C1 segment of cervical spinal cord (tissue), 14 donors: Measurements from ENCODE around the gene MGAT5.

ENCODE experiments used
- DNase-seq, 14 donors: peaks; one replicate each; lab custom pipeline; 2025; lab: John Stamatoyannopoulos, UW

The MGAT5 gene

GRCh38 chr2:134395779-134396178, 141.9 kb downstream of the MGAT5 start:
- no peak for DNase-seq

DNA sequence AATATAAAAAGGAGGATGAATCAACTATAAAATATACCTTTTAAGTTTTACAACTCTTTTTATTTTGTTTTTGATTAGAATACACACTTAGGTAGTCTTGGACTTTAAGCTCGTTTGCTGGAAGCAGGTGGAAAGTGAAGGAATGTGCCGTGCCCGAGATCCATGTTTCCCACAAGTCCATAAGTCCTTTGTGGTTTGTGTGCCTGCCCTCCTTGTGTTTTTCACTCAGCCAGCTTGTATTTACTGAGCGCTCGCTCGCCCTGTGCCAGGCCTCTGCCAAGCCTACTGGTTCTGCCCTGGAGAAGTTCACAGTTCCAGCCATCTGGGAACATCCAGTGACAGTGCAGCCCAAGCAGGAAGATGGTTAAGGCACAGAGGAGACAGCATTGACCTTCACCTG, 142.6 kb downstream of the MGAT5 start:
- peak in 2 of 14 donors; percentile 13 to 18 for DNase-seq

GRCh38 chr2:134397146-134397896, 143.4 kb downstream of the MGAT5 start:
- no peak for DNase-seq

DNA sequence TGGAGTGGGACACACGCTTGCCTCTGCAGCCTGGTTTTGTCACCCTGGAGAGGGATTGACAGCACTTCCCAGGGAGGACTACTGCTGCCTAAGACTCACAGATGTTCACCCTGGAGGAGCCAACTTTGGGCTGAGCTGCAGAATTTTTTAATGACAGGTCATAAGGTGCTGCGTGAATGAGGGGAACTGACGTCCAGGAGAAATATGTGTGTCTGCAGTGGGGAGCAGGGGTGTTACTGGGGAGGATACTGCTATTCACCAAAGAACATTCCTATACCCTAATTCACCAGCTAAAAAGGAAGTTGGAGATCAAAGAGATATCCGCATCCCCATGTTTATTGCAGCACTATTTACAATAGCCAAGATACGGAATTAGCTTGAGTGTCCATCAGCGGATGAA, 144.4 kb downstream of the MGAT5 start:
- DNase-seq = no peak

GRCh38 chr2:134399096-134399495, 145.2 kb downstream of the MGAT5 start:
- no peak for DNase-seq

DNA sequence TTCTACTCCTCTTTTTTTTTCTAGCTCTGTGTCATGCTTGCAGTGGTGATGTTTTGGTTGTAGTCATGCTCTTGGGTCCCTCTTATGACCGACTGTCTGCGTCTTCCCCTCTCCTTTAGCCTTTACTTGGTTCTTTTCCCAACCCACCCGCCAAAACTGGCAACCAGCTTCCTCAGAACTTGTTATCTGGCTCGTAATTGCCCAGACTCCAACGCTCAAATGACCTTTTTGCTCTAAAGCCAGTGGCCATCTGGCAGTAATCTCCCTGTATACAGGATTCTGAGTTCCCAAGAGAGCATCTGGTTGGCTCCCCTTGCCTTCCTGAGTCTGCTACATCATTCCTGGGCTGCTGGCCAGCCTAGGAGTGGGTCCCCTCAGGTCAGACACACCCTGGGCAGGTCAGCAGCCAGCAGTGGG, 147.2 kb downstream of the MGAT5 start:
- no peak for DNase-seq

GRCh38 chr2:134401789-134402188, 147.9 kb downstream of the MGAT5 start:
- no peak for DNase-seq

- DNase-seq = no peak
These were observed 148.5 kb downstream of the MGAT5 start for GRCh38 chr2:134402410-134402809.

DNA sequence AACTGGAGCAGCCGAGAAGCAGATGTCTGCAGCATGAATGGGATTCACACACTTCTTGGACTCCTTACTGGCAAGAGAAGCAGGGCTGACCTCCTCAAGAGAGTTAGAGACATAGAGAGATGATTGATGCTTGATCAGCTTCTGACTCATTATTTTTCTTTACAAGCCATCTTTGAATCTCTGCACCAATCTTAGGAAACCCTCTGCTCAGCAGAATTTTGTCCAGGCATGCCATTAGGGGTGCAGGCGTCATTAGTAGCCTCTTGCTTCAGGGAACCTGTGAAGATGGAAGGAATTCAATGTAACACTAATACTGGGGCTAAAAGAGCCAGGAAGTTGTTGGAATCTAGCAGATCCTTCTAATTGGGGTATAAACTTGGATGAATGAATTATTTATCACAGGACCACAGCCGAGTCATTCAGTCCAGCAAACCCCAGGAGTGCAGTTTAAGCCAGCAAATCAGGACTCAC, 151.8 kb downstream of the MGAT5 start:
- DNase-seq = no peak

GRCh38 chr2:134406311-134406710, 152.4 kb downstream of the MGAT5 start:
- DNase-seq = no peak

- no peak for DNase-seq
These were observed 152.9 kb downstream of the MGAT5 start for GRCh38 chr2:134406736-134407135.

GRCh38 chr2:134407154-134407890, 153.4 kb downstream of the MGAT5 start:
- DNase-seq = no peak

GRCh38 chr2:134408386-134408785, 154.5 kb downstream of the MGAT5 start:
- no peak for DNase-seq

DNA sequence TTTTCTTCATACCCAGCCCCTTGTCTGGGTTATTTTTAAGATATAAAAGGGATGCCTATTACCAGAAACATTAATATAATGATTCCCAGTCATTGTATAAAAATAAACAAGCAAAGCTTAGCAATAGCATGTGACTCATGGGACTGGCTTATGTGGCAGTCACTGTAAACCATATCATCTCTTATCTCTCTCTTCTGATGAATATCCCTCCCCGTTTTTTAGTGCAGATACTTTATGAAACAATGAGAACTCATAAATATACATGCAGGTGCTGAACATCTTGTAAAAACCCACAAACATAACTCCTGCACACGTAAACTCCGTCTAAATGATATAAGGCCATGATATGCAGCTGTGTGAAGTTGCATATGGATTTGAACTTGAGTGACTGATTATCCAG, 154.9 kb downstream of the MGAT5 start:
- no peak for DNase-seq

DNA sequence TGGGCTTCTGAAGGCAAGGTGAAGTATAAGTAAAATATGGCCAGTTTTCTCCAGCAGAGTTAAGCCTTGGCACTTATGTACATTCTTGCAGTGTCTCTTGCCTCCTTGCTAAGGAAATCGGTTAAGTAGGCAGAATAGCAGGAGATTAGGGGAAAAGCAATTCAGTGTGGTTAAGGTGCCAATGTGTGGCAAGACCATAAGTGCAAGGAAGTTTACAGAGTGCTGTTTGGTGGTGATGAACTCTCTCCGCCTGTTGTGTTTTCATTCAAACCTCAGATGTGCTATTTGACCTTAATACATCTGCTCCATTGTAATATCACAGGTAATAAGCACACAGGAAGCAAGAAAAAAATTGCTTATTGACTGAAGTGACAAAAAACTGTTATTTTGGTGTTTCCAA, 156.1 kb downstream of the MGAT5 start:
- DNase-seq = no peak

DNA sequence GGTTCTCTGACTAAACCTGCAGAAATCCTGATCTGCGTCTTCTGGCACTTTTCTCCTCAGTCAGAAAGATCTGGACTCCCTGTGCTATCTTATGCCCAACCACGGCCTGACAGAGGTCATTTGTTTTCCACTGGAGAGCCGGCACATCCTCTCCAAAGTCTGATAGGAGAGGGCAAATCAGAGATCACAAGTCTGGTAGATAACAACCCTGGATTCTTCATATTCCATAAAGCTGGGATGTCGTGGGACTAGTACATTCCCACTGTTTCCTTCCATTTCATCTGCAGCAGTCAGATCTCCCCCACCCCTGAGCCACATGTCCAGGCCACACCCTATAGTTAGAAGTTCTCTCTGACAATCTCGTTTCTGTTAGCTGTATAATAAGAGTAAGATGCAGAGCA, 157.0 kb downstream of the MGAT5 start:
- DNase-seq = peak in 2 of 14 donors; percentile 22 to 38

DNA sequence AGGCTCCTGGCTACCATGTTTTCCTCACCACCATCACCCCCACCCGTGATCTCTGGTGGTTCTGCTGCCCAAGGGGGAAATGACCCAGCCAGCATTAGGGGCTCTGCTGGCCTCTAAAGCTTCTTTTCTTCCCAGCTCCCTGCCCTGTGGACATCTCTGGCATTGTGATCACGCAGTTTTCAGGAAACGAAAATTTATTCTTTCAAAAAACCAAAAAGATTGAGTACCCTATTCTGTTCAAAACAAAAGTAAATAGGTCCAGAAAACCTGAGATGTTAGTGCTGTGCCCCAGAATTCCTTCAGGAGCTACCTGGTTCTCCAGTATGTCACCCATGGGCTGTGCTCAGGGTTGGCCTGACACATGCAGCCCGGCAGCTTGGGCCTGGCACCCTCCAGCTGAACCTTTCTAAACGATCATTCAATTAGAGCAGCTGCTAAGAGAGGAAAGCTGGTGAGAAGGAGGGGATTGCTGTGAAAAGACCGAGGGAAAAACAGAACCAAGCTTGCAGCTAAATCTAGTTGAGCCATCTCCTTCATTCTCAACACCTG, 157.5 kb downstream of the MGAT5 start:
- peak in 3 of 14 donors; percentile 31 to 76 (median 43) for DNase-seq

- peak in 12 of 14 donors; percentile 59 to 90 (median 74) for DNase-seq
These were observed 158.2 kb downstream of the MGAT5 start for GRCh38 chr2:134411828-134412638.

GRCh38 chr2:134412639-134412999, 158.7 kb downstream of the MGAT5 start:
- DNase-seq = peak in 8 of 14 donors; percentile 31 to 80 (median 61)

- peak in 1 of 14 donors; percentile 29 for DNase-seq
These were observed 159.6 kb downstream of the MGAT5 start for GRCh38 chr2:134413430-134413829.

DNA sequence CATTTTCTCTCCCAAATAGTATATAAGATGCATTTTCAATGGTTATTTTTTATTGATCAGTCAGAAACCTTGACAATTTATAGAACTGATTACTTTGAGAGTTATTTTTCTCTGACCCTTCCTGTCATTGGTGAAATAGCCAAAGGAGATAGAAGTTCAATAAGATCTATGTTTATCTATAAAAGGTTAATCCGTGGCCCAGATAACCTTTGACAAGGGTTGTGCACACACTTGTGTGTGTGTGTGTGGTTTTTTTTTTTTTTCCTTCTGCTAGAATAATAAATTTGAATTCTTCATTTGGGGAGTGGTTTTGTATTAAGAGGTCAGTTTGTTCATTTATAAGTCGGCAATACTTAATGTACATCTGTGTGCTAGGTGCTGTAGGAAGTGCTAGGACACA, 160.0 kb downstream of the MGAT5 start:
- DNase-seq = no peak

GRCh38 chr2:134416018-134416417, 162.1 kb downstream of the MGAT5 start:
- no peak for DNase-seq
